Smooth muscle cell (in vitro differentiated cells): ENCODE results near the gene HIVEP3. TPM values are rescaled to one million over a fixed set of nuclear protein-coding genes. Genes with fewer than 3 reads are reported as not detected.

Experiments used
- DNase-seq: peaks from one replicate; lab custom pipeline; 2025; ENCODE audit not compliant: unreplicated experiment; lab: John Stamatoyannopoulos, UW
- H2AFZ ChIP-seq: fragments of 200-600 bp; sonication (generic); 2 replicates; pipeline ENCODE4 v1.6.0; 2016; ENCODE audit warnings: antibody characterized with exemption, low read depth, mild to moderate bottlenecking
- H3F3A ChIP-seq: fragments of 200-600 bp; sonication (generic); 2 replicates; pipeline ENCODE4 v1.6.0; 2017; ENCODE audit warnings: antibody characterized with exemption, low read depth
- H3K27ac ChIP-seq: fragments of 200-600 bp; sonication (generic); 2 replicates; pipeline ENCODE4 v1.5.1; 2016; ENCODE audit warnings: low read depth, mild to moderate bottlenecking
- H3K27me3 ChIP-seq: fragments of 200-600 bp; sonication (generic); 2 replicates; pipeline ENCODE4 v1.6.1; 2016; ENCODE audit warnings: low read depth, mild to moderate bottlenecking
- H3K36me3 ChIP-seq: fragments of 200-600 bp; sonication (generic); 2 replicates; pipeline ENCODE4 v1.5.1; 2016; ENCODE audit warnings: low read depth
- H3K4me1 ChIP-seq: fragments of 200-600 bp; sonication (generic); 2 replicates; pipeline ENCODE4 v1.5.1; 2016; ENCODE audit warnings: low read depth
- H3K4me2 ChIP-seq: fragments of 200-600 bp; sonication (generic); 2 replicates; pipeline ENCODE4 v1.6.0; 2016; ENCODE audit warnings: mild to moderate bottlenecking
- H3K4me3 ChIP-seq: fragments of 200-600 bp; sonication (generic); 2 replicates; pipeline ENCODE4 v1.5.1; 2016; ENCODE audit warnings: mild to moderate bottlenecking
- H3K79me2 ChIP-seq: fragments of 200-600 bp; sonication (generic); 2 replicates; pipeline ENCODE4 v1.6.0; 2016; ENCODE audit warnings: low read depth, mild to moderate bottlenecking
- H3K9ac ChIP-seq: fragments of 200-600 bp; sonication (generic); 2 replicates; pipeline ENCODE4 v1.6.0; 2016; ENCODE audit warnings: low read depth
- H3K9me3 ChIP-seq: fragments of 200-600 bp; sonication (generic); replicated peaks from 2 replicates; pipeline ENCODE4 v1.5.1; 2016; ENCODE audit warnings: low read depth
- H4K20me1 ChIP-seq: fragments of 200-600 bp; sonication (generic); 2 replicates; pipeline ENCODE4 v1.6.0; 2016; ENCODE audit warnings: low read depth
- WGBS: methylation state at CpG from one replicate; pipeline ENCODE4 v1.1.7; 2016; ENCODE audit warnings: low lambda C conversion rate; 5-methylcytosine and 5-hydroxymethylcytosine counted together
- polyA plus RNA-seq: library from polyadenylated mRNA; unstranded; fragments of >200 nt; fragmentation: Nextera tagmentation; extraction: Ambion mirVana; gene quantifications from 2 replicates; pipeline ENCODE4 v1.2.1, GENCODE V29; 2016
- total RNA-seq: library from RNA; depleted of rRNA; stranded (reverse); fragments of >200 nt; gene quantifications from 2 replicates; pipeline ENCODE4 v1.2.3, GENCODE V29; 2014
- TF ChIP-seq, protein P1 (sequence below): fragments of 200-600 bp; sonication (generic); IDR thresholded peaks from 2 replicates; pipeline ENCODE4 v1.5.1; 2017; ENCODE audit warnings: borderline replicate concordance, mild to moderate bottlenecking, antibody characterized with exemption; ENCODE audit not compliant: insufficient read depth, poor library complexity, severe bottlenecking

The HIVEP3 gene
- total and polyA plus RNA-seq, 2 experiments from 2014 or later = 2.1 to 6.4 TPM

DNA sequence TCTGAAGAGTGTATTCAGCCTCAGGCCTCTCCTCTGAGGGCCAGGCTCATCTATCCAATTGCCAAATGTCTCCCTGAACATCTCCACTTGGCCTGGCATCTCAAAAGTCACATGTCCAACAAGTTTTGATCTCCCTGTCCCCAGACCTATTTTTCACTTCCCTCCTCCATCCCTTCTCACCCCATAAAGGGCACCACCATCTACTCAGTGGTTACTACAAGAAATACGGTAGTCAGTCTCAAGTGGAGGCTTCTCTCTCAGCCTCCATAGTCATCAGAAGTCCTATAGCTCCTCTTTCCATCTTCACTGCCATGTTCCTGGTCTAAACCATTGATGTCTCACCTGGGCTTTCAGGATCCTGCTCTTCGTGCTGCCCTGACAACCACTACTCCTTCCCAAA, 351.8 kb downstream of the HIVEP3 start:
- TF ChIP-seq, protein P1, sequence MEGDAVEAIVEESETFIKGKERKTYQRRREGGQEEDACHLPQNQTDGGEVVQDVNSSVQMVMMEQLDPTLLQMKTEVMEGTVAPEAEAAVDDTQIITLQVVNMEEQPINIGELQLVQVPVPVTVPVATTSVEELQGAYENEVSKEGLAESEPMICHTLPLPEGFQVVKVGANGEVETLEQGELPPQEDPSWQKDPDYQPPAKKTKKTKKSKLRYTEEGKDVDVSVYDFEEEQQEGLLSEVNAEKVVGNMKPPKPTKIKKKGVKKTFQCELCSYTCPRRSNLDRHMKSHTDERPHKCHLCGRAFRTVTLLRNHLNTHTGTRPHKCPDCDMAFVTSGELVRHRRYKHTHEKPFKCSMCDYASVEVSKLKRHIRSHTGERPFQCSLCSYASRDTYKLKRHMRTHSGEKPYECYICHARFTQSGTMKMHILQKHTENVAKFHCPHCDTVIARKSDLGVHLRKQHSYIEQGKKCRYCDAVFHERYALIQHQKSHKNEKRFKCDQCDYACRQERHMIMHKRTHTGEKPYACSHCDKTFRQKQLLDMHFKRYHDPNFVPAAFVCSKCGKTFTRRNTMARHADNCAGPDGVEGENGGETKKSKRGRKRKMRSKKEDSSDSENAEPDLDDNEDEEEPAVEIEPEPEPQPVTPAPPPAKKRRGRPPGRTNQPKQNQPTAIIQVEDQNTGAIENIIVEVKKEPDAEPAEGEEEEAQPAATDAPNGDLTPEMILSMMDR = no peak
- H3K9me3 ChIP-seq = no peaks in the 10 kb centered on the region
- H3K4me1 ChIP-seq = no peaks in the 10 kb centered on the region
- H3K36me3 ChIP-seq = no peaks in the 10 kb centered on the region
- no peaks in the 10 kb centered on the region for H3F3A ChIP-seq
- no peak overlapping the region for H3K4me3 ChIP-seq
- no peaks in the 10 kb centered on the region for H3K27me3 ChIP-seq
- no peaks in the 10 kb centered on the region for H3K79me2 ChIP-seq
- WGBS = 97% methylated on average over 2 of the region's 2 CpGs
- DNase-seq = no peak
- H3K4me2 ChIP-seq = no peak overlapping the region
- H2AFZ ChIP-seq = no peak overlapping the region
- H3K27ac ChIP-seq = no peak overlapping the region
- no peak overlapping the region for H3K9ac ChIP-seq
- H4K20me1 ChIP-seq = peaks cover 14% of the 10 kb centered on the region

DNA sequence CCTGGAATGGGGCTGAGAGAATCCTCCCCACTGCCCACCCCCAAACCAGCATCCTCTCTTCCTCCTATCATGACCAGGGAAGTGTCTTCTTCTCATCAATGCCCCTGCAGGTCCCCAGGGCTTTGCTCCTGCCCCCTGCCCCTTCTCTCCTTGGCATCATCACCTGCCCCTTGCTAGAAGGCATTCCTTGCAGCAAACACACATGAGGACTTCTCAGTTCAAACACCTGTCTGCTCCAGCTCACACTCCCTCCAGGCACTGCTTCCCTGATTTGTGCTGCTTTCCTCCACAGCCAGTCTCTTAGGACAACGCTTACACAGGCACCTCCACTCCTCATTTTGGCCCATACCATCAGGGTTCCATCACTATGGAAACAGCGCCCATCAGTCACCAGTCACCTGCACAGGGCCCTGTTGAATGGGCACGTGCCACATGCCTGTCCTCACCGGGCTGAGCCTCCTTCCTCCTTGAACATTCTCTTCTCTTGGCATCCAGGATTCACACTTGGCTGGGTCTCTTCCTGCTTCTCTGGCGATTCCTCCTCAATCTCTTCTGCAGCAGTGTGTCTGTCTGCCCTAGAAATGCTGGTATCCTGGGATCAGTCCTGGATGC, 352.3 kb downstream of the HIVEP3 start:
- no peak overlapping the region for H3K4me3 ChIP-seq
- H3K9ac ChIP-seq = no peak overlapping the region
- no peak overlapping the region for H3K27ac ChIP-seq
- TF ChIP-seq, protein P1 = no peak
- no peak overlapping the region for H2AFZ ChIP-seq
- H3K79me2 ChIP-seq = no peaks in the 10 kb centered on the region
- peaks cover 14% of the 10 kb centered on the region for H4K20me1 ChIP-seq
- no peaks in the 10 kb centered on the region for H3K9me3 ChIP-seq
- DNase-seq = no peak
- H3K4me2 ChIP-seq = no peak overlapping the region
- no peaks in the 10 kb centered on the region for H3K27me3 ChIP-seq
- H3K36me3 ChIP-seq = no peaks in the 10 kb centered on the region
- H3K4me1 ChIP-seq = no peaks in the 10 kb centered on the region
- H3F3A ChIP-seq = no peaks in the 10 kb centered on the region
- 94% methylated on average over 5 of the region's 5 CpGs for WGBS

- Histone ChIP-seq H3K9ac (no peak overlapping the region), H3K79me2 (no peaks in the 10 kb centered on the region), H3K4me2 (no peak overlapping the region), H3K4me3 (no peak overlapping the region), H3K9me3 (no peaks in the 10 kb centered on the region), H3K27ac (no peak overlapping the region), H2AFZ (no peak overlapping the region), H3K36me3 (no peaks in the 10 kb centered on the region), H3K27me3 (no peaks in the 10 kb centered on the region), H3K4me1 (no peaks in the 10 kb centered on the region), H3F3A (no peaks in the 10 kb centered on the region), H4K20me1 (peaks cover 14% of the 10 kb centered on the region)
- TF ChIP-seq, protein P1 = no peak
- DNase-seq = no peak
- 93% methylated on average over 9 of the region's 9 CpGs for WGBS
Measured at GRCh38 chr1:41564741-41565475, 353.8 kb downstream of the HIVEP3 start.
